HL-60 (cell line): ENCODE measurements around the gene PITPNM3.

Source experiments
- DNase-seq, 2 experiments: peaks; one replicate each; pipeline ENCODE4 v3.0.0-alpha.2; 2010 to 2020; ENCODE audit warnings: low read depth in 1 of 2, low spot score in 1 of 2
- H3K27ac ChIP-seq: fragments of 250-450 bp; sonication (Bioruptor Pico); replicated peaks from 2 replicates; pipeline ENCODE4 v1.5.1; 2020; ENCODE audit warnings: mild to moderate bottlenecking, moderate library complexity
- H3K27me3 ChIP-seq: fragments of 250-450 bp; sonication (Bioruptor Pico); 2 replicates; pipeline ENCODE4 v1.5.1; 2021; ENCODE audit warnings: mild to moderate bottlenecking, moderate library complexity; ENCODE audit not compliant: insufficient read depth, poor library complexity, severe bottlenecking
- H3K4me3 ChIP-seq: replicated peaks from 2 replicates; pipeline ENCODE4 v1.5.1; 2011; ENCODE audit warnings: mild to moderate bottlenecking, control low read depth, low read length; ENCODE audit not compliant: insufficient read depth
- GABPA ChIP-seq: IDR thresholded peaks from 2 replicates; pipeline ENCODE4 v1.6.1; 2012; ENCODE audit warnings: low read depth
- POLR2AphosphoS5 ChIP-seq: IDR thresholded peaks from 2 replicates; pipeline ENCODE4 v1.6.1; 2012; ENCODE audit warnings: low read depth
- SPI1 ChIP-seq: IDR thresholded peaks from 2 replicates; pipeline ENCODE4 v1.6.1; 2012; ENCODE audit warnings: low read depth, mild to moderate bottlenecking, borderline replicate concordance
- TF ChIP-seq, protein P1 (sequence below): IDR thresholded peaks from one replicate; pipeline ENCODE4 v1.5.1; 2011; ENCODE audit warnings: low read length, control low read depth, inconsistent platforms; ENCODE audit not compliant: insufficient read depth
- TF ChIP-seq, protein P2 (sequence below): IDR thresholded peaks from 2 replicates; pipeline ENCODE4 v1.6.1; 2012; ENCODE audit warnings: low read depth; ENCODE audit not compliant: insufficient replicate concordance

Gene PITPNM3

DNA sequence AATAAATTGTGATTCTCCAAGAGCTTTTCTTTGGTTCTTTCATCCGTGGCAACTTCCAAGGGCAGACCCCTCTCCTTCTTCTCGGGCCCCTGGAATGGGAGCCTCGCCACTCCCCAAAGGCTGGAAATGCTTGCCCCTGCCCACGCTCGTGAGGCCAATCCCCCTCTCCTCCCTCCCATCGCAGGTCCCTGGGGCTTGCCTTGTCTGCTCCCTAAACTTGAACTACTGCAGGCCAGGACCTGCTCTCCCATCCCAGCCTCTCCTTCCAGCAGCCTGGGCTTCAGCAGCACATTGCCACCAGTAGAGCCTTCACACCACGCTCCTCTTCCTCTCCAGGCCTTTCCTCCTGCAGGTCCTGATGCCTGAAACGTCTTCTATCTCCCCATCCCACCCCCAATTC lies 11.1 kb downstream of the PITPNM3 start:
- Histone ChIP-seq H3K4me3 (no peak overlapping the region), H3K27me3 (no peaks in the 10 kb centered on the region), H3K27ac (no peak overlapping the region)
- TF ChIP-seq, protein P1, sequence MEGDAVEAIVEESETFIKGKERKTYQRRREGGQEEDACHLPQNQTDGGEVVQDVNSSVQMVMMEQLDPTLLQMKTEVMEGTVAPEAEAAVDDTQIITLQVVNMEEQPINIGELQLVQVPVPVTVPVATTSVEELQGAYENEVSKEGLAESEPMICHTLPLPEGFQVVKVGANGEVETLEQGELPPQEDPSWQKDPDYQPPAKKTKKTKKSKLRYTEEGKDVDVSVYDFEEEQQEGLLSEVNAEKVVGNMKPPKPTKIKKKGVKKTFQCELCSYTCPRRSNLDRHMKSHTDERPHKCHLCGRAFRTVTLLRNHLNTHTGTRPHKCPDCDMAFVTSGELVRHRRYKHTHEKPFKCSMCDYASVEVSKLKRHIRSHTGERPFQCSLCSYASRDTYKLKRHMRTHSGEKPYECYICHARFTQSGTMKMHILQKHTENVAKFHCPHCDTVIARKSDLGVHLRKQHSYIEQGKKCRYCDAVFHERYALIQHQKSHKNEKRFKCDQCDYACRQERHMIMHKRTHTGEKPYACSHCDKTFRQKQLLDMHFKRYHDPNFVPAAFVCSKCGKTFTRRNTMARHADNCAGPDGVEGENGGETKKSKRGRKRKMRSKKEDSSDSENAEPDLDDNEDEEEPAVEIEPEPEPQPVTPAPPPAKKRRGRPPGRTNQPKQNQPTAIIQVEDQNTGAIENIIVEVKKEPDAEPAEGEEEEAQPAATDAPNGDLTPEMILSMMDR = no peak
- TF ChIP-seq, protein P2, sequence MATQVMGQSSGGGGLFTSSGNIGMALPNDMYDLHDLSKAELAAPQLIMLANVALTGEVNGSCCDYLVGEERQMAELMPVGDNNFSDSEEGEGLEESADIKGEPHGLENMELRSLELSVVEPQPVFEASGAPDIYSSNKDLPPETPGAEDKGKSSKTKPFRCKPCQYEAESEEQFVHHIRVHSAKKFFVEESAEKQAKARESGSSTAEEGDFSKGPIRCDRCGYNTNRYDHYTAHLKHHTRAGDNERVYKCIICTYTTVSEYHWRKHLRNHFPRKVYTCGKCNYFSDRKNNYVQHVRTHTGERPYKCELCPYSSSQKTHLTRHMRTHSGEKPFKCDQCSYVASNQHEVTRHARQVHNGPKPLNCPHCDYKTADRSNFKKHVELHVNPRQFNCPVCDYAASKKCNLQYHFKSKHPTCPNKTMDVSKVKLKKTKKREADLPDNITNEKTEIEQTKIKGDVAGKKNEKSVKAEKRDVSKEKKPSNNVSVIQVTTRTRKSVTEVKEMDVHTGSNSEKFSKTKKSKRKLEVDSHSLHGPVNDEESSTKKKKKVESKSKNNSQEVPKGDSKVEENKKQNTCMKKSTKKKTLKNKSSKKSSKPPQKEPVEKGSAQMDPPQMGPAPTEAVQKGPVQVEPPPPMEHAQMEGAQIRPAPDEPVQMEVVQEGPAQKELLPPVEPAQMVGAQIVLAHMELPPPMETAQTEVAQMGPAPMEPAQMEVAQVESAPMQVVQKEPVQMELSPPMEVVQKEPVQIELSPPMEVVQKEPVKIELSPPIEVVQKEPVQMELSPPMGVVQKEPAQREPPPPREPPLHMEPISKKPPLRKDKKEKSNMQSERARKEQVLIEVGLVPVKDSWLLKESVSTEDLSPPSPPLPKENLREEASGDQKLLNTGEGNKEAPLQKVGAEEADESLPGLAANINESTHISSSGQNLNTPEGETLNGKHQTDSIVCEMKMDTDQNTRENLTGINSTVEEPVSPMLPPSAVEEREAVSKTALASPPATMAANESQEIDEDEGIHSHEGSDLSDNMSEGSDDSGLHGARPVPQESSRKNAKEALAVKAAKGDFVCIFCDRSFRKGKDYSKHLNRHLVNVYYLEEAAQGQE = no peak
- TF ChIP-seq GABPA (no peak), POLR2AphosphoS5 (no peak), SPI1 (no peak)
- no peak for DNase-seq

DNA sequence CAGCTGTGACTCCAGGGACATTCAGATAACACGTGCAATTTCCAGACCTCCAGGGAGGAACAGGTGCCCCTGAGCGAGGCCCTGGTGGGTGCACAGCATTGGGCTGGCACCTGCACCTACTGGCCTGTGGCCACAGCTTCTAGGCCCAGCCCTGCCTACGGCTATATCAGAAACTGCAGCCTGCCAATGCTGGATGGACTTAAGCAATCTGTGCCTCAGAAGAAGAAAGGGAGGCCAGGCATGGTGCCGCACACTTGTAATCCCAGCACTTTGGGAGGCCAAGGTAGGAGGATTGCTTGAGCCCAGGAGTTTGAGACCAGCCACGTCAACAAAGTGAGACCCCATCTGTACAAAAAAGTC lies 12.4 kb downstream of the PITPNM3 start:
- TF ChIP-seq, protein P1 = no peak
- TF ChIP-seq SPI1 (no peak), POLR2AphosphoS5 (no peak), GABPA (no peak)
- TF ChIP-seq, protein P2 = no peak
- no peak for DNase-seq

DNA sequence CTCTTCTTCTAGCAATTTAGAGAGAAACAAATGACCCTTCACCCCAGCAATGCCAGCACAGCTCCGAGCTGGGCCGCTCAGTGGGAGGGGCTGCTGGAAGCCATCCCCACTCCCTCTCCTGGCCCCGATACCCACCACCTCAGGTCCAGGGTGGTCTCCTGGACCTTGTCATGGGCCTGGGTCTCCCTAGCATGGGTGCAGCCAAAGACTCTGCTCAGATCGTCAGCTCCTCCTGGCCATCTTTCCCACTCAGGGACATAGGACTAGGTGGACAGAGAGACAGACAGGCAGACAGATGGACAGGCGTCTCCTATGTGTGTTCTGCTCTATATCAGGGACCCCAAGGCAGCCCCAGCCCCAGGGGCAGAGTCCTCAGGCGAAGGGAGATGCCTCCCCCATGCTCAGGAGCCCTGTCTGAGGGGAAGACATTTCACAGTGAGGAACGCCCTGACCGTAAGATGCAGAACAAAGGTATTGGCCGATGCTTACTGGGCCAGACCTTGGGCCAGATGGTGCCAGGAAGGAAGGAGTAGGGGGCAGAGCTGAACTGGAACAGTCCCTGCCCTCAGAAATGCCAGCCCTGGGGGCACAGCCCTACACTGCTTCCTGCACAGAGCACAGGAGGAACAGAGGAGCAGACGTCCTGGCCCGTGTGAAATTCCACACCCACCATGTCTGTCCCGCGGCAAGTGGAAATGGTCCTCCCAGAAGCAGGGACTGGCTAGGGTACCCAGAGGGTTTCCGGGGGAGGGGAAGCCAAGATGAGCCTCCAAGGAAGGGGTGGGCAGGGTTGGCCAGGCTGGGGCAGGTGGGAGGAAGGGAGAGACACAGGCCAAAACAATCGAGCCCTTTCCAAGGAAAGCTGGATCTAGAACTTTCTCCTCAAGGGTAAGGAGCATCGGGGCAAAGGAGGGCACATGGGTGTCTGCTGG lies 13.0 kb downstream of the PITPNM3 start:
- Histone ChIP-seq H3K4me3 (no peak overlapping the region), H3K27ac (no peak overlapping the region), H3K27me3 (no peaks in the 10 kb centered on the region)
- TF ChIP-seq, protein P1 = no peak
- TF ChIP-seq SPI1 (no peak), GABPA (no peak), POLR2AphosphoS5 (no peak)
- TF ChIP-seq, protein P2 = no peak
- DNase-seq = no peak

More for the DNA sequence above, 12.4 kb downstream of the PITPNM3 start:
- Histone ChIP-seq H3K27me3 (no peaks in the 10 kb centered on the region), H3K4me3 (no peak overlapping the region), H3K27ac (no peak overlapping the region)
